ENCODE results near the gene TECTA.

- TF ChIP-seq CTCF (IDR thresholded peaks at IDR 0.05), result no peak
- no peak for TF ChIP-seq SIN3A (IDR thresholded peaks at IDR 0.05; ENCODE audit: borderline replicate concordance, low read depth, low read length)
- TF ChIP-seq SMC3 (IDR thresholded peaks at IDR 0.05; ENCODE audit: low read depth, low read length), result no peak
- no peak for TF ChIP-seq REST (IDR thresholded peaks at IDR 0.05; ENCODE audit: low read depth, low read length)
- no peak for TF ChIP-seq RCOR1 (IDR thresholded peaks at IDR 0.05; ENCODE audit: low read length)
- no peak for TF ChIP-seq MAX (IDR thresholded peaks at IDR 0.05; ENCODE audit: low read depth)
- TF ChIP-seq POLR2AphosphoS5 (IDR thresholded peaks at IDR 0.05; ENCODE audit: low read depth, low read length), result no peak
- no peak for TF ChIP-seq ZBTB33 (IDR thresholded peaks at IDR 0.05; ENCODE audit: borderline replicate concordance, low read depth)
- no peak for TF ChIP-seq RAD21 (IDR thresholded peaks at IDR 0.05; ENCODE audit: low read length)
- TF ChIP-seq NRF1 (IDR thresholded peaks at IDR 0.05; ENCODE audit: low read depth, low read length), result no peak
- TF ChIP-seq GATA2 (CRISPR knock-in tag; IDR thresholded peaks at IDR 0.05), result no peak
- no peak for TF ChIP-seq YY1 (IDR thresholded peaks at IDR 0.05; ENCODE audit: low read depth)
- no peak for TF ChIP-seq CHD2 (IDR thresholded peaks at IDR 0.05; ENCODE audit: low read length, partially characterized antibody)
These were observed 7.4 kb downstream of the TECTA start for GRCh38 chr11:121108413-121108812.
